HepG2 (cell line): ENCODE results near the gene DBNDD2. TPM values are rescaled to one million over a fixed set of nuclear protein-coding genes. Genes with fewer than 3 reads are reported as not detected.

Experiments used
- AGO2 ChIP-seq: fragments of 200-400 bp; formaldehyde crosslinking; optimal IDR thresholded peaks from 2 replicates; pipeline ENCODE3; 2017; ENCODE audit warnings: mild to moderate bottlenecking, low read depth, low read length, moderate library complexity
- AKNA ChIP-seq: sonication (generic); formaldehyde crosslinking; IDR thresholded peaks from 2 replicates; pipeline ENCODE4 v1.4.0; 2020; ENCODE audit warnings: missing genetic modification reagents, borderline replicate concordance
- ARHGAP35 ChIP-seq: sonication (generic); formaldehyde crosslinking; IDR thresholded peaks from 2 replicates; pipeline ENCODE4 v1.9.0; 2022; ENCODE audit warnings: mild to moderate bottlenecking, inconsistent platforms, moderate library complexity, missing genetic modification reagents, borderline replicate concordance
- EEA1 ChIP-seq: sonication (generic); formaldehyde crosslinking; IDR thresholded peaks from 2 replicates; pipeline ENCODE4 v1.5.1; 2020; ENCODE audit warnings: mild to moderate bottlenecking, missing genetic modification reagents, borderline replicate concordance
- EZH2 ChIP-seq: conservative IDR thresholded peaks from 2 replicates; pipeline ENCODE4 v1.6.1; 2012; ENCODE audit warnings: mild to moderate bottlenecking, low read depth, low read length, moderate library complexity
- GLI4 ChIP-seq: sonication (generic); formaldehyde crosslinking; IDR thresholded peaks from 2 replicates; pipeline ENCODE4 v1.5.1; 2020; ENCODE audit warnings: missing genetic modification reagents, mild to moderate bottlenecking, moderate library complexity, borderline replicate concordance
- PHF8 ChIP-seq: sonication (generic); formaldehyde crosslinking; IDR thresholded peaks from 2 replicates; pipeline ENCODE4 v1.5.0; 2020; ENCODE audit warnings: missing genetic modification reagents
- POLR2G ChIP-seq: fragments of 200-400 bp; formaldehyde crosslinking; IDR thresholded peaks from 2 replicates; pipeline ENCODE4 v1.6.1; 2018; ENCODE audit warnings: mild to moderate bottlenecking, low read depth, low read length, moderate library complexity
- REPIN1 ChIP-seq: sonication (generic); formaldehyde crosslinking; IDR thresholded peaks from 2 replicates; pipeline ENCODE4 v1.8.0; 2022; ENCODE audit warnings: missing genetic modification reagents, low read depth, mild to moderate bottlenecking, borderline replicate concordance
- RFX5 ChIP-seq: IDR thresholded peaks from 2 replicates; pipeline ENCODE4 v1.6.1; 2011; ENCODE audit warnings: low read depth, low read length, improper control_type of control experiment
- TEAD3 ChIP-seq: optimal IDR thresholded peaks from 2 replicates; pipeline ENCODE3; 2016; ENCODE audit warnings: borderline replicate concordance
- TEF ChIP-seq: sonication (generic); formaldehyde crosslinking; IDR thresholded peaks from 2 replicates; pipeline ENCODE4 v1.5.0; 2020; ENCODE audit warnings: missing genetic modification reagents
- ZBTB43 ChIP-seq: sonication (generic); formaldehyde crosslinking; conservative IDR thresholded peaks from 2 replicates; pipeline ENCODE4 v1.4.0; 2020; ENCODE audit warnings: missing genetic modification reagents
- ZC3H13 ChIP-seq: sonication (generic); formaldehyde crosslinking; IDR thresholded peaks from 2 replicates; pipeline ENCODE4 v1.8.1; 2023; ENCODE audit warnings: mild to moderate bottlenecking, missing genetic modification reagents, moderate library complexity
- ZMYM4 ChIP-seq: sonication (generic); formaldehyde crosslinking; IDR thresholded peaks from 2 replicates; pipeline ENCODE4 v1.8.1; 2023; ENCODE audit warnings: mild to moderate bottlenecking, missing genetic modification reagents
- ZNF124 ChIP-seq: sonication (generic); formaldehyde crosslinking; IDR thresholded peaks from 2 replicates; pipeline ENCODE4 v1.4.0; 2020; ENCODE audit warnings: missing genetic modification reagents
- ZNF3 ChIP-seq: IDR thresholded peaks from 2 replicates; pipeline ENCODE4 v1.7.0; 2017; ENCODE audit warnings: inconsistent platforms
- ZNF724P ChIP-seq: sonication (generic); formaldehyde crosslinking; IDR thresholded peaks from 2 replicates; pipeline ENCODE4 v1.8.0; 2022; ENCODE audit warnings: missing genetic modification reagents, borderline replicate concordance
- ZNF777 ChIP-seq: sonication (generic); formaldehyde crosslinking; IDR thresholded peaks from 2 replicates; pipeline ENCODE4 v1.4.0; 2020; ENCODE audit warnings: missing genetic modification reagents
- polyA plus RNA-seq, 8 experiments: library from polyadenylated mRNA; depleted of rRNA in 3 of 8; stranded (reverse) in 7 of 8; unstranded in 1 of 8; fragments of >200 nt; fragmentation: Illumina TruSeq in 4 of 8; extraction: Trizol in 4 of 8; gene quantifications; 2 replicates each; pipeline versions ENCODE4 v1.2.1 to v1.2.3, GENCODE V29; 2011 to 2016; ENCODE audit warnings: low read depth in 4 of 8, missing spikeins in 1 of 8, mixed read lengths in 1 of 8; ENCODE audit not compliant: insufficient read depth in 1 of 8
- total RNA-seq, 5 experiments: library from RNA; depleted of rRNA; stranded (reverse); fragments of >200 nt; fragmentation: Illumina TruSeq; extraction: Trizol; gene quantifications; 2 replicates each; pipeline ENCODE4 v1.2.3, GENCODE V29; 2016; ENCODE audit warnings: low read depth in 1 of 5
- TF ChIP-seq, protein P1 (sequence below): sonication (generic); formaldehyde crosslinking; IDR thresholded peaks from 2 replicates; pipeline ENCODE4 v1.8.1; 2023; ENCODE audit warnings: mild to moderate bottlenecking, inconsistent platforms, moderate library complexity, missing genetic modification reagents, borderline replicate concordance
- TF ChIP-seq, protein P2 (sequence below): sonication (generic); formaldehyde crosslinking; IDR thresholded peaks from 2 replicates; pipeline ENCODE4 v1.5.0; 2020; ENCODE audit warnings: mild to moderate bottlenecking, low read depth, missing genetic modification reagents, borderline replicate concordance

The DBNDD2 gene
- total and polyA plus RNA-seq, 2 of the 13 experiments (the other 11 are each of a cell fraction or from before 2014, with no cell fraction given): 16.7 to 47.6 TPM

DNA sequence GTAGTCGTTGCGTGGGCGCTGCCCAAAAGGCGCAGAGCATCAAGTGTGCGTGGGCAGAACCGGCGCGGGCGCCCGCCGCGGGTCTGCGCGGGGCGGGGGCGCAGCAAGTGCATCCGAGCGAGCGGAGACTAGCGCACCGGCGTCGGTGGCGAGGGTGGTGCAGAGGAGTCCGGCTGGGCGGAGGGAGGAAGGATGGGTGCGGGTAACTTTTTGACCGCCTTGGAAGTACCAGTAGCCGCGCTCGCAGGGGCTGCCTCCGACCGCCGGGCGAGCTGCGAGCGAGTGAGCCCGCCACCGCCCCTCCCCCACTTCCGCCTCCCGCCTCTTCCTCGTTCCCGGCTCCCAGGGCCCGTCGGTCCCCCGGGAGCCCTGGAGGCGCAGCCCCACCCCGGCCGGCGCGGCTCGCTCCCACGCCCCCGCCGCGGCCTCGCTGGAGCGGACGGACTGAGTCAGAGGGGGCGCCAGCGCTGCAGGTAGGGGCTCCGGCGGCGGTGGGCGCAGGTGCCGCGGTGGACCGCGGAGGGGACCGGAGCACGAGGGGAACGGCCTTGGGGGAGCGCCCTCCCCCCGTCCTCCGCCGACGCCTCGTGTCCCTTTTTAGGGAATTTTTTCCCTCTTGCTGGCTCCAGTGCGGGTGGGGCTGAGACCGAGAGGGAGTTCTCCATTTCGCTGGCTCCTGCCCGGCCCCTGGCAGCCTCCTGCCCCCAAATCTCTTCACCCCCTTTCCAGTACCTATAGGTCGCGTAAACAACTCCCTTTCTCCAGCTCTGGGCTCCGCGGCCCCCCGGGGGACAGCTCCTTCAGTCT lies 1.6 kb upstream of the DBNDD2 start (continued):
- TF ChIP-seq ZNF724P (CRISPR knock-in tag) (no peak), AGO2 (peak; percentile 71), ZNF124 (CRISPR knock-in tag) (0 out of 2 replicates have a peak, but pooled peaks have one; percentile 24), ARHGAP35 (peak; percentile 13; the same call in 1 of the 2 replicates), ZBTB43 (CRISPR knock-in tag) (0 out of 2 replicates have a peak, but pooled peaks have one; percentile 22), GLI4 (CRISPR knock-in tag) (peak; percentile 22; the same call in 1 of the 2 replicates), AKNA (CRISPR knock-in tag) (no peak), PHF8 (CRISPR knock-in tag) (peak; percentile 63), TEF (CRISPR knock-in tag) (no peak), EEA1 (no peak), EZH2 (no peak), ZNF777 (CRISPR knock-in tag) (peak; percentile 95), ZNF3 (no peak), REPIN1 (CRISPR knock-in tag) (no peak), POLR2G (peak; percentile 70), TEAD3 (CRISPR knock-in tag) (no peak), RFX5 (no peak), ZMYM4 (no peak), ZC3H13 (peak; percentile 69; the same call in 1 of the 2 replicates)
- TF ChIP-seq, protein P1, sequence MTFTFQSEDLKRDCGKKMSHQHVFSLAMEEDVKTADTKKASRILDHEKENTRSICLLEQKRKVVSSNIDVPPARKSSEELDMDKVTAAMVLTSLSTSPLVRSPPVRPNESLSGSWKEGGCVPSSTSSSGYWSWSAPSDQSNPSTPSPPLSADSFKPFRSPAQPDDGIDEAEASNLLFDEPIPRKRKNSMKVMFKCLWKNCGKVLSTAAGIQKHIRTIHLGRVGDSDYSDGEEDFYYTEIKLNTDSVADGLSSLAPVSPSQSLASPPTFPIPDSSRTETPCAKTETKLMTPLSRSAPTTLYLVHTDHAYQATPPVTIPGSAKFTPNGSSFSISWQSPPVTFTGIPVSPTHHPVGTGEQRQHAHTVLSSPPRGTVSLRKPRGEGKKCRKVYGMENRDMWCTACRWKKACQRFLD (CRISPR knock-in tag): 0 out of 2 replicates have a peak, but pooled peaks have one; percentile 13
- TF ChIP-seq, protein P2, sequence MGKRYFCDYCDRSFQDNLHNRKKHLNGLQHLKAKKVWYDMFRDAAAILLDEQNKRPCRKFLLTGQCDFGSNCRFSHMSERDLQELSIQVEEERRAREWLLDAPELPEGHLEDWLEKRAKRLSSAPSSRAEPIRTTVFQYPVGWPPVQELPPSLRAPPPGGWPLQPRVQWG (CRISPR knock-in tag): 0 out of 2 replicates have a peak, but pooled peaks have one; percentile 91
